ENCODE measurements around the gene RILP.

GRCh38 chr17:1625053-1625452, 24.6 kb downstream of the RILP start:
- TF ChIP-seq CTCF (IDR thresholded peaks at IDR 0.05; ENCODE audit: low read depth, low read length) (no peak), EZH2phosphoT487 (IDR thresholded peaks at IDR 0.05; ENCODE audit: low read depth) (no peak)
